PC-3 (cell line): ENCODE data around the gene PLPPR5.

Experiments
- CTCF ChIP-seq: fragments of 300-600 bp; sonication (generic); conservative IDR thresholded peaks from 2 replicates; pipeline ENCODE4 v1.5.1; 2017; ENCODE audit warnings: antibody characterized with exemption, low read depth, mild to moderate bottlenecking, low read length
- EZH2 ChIP-seq: fragments of 300-600 bp; sonication (generic); IDR thresholded peaks from one replicate; pipeline ENCODE4 v1.6.1; 2017; ENCODE audit warnings: antibody characterized with exemption, mild to moderate bottlenecking, low read length; ENCODE audit not compliant: unreplicated experiment
- EZH2phosphoT487 ChIP-seq: fragments of 300-600 bp; sonication (generic); IDR thresholded peaks from 2 replicates; pipeline ENCODE4 v1.6.1; 2018; ENCODE audit warnings: mild to moderate bottlenecking, antibody characterized with exemption, low read length, borderline replicate concordance

DNA sequence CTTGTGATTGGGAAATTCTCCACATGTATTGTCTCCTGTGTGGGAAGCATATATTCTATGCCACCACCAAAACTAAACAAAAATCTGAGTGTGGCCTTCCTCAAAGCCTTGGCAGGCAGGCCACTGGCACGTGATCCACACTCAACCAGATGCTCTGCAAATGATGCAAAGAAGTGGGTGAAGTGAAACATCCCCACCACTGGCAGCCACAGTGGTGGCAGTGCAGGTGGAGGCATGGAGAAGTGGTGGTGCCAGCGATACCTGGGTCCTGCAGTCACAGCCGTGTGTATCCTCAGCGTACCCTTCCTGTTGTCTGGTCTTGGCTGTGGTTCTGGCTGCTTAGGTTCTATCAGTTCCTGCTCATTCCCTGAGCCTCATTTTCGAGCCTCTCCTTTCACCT is 65.2 kb downstream of the PLPPR5 start:
- no peak for TF ChIP-seq CTCF
- no peak for TF ChIP-seq EZH2
- TF ChIP-seq EZH2phosphoT487 = no peak
